Measurements from ENCODE around the gene ARHGAP11A. TPM values are rescaled to one million over a fixed set of nuclear protein-coding genes. Genes with fewer than 3 reads are reported as not detected.
A peak's percentile ranks its signal among the peaks of the same experiment; 100 is the strongest.

Gene ARHGAP11A
- total and polyA plus RNA-seq, 9 of the 15 experiments (the other 6 are each of a cell fraction or from before 2014, with no cell fraction given) = 17.5 to 92.5 (median 61.1) TPM

DNA sequence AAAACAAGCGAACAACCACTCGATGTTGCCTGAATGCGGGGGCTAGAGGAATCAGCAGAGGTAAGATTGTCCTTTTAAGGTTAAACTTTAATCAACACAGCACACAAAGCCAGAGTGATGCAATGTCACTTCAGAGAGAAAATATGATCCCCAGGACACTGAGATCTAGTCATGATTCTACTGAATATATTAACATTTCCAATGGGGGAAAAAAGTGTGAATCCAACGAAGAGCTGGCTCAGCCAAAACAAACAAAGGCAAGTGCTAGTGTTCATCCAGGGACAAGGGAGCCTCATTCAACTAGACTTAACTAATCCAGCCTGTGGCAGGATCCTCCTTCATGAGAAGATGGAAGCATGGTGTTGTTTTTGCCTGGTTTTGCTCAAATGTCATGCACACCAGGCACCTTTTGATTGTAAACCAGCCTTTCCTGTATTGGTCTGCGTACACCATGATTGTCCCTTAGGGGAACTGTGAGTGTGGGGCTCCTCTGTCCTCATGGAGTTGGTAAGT lies 62.0 kb downstream of the ARHGAP11A start:
- no peak overlapping the region for H3K27ac ChIP-seq (ENCODE audit: extremely low read depth, low read depth, low read length)
- intact Hi-C loops (cut with micrococcal nuclease) = no loop called here
- H3K27me3 ChIP-seq (ENCODE audit: control insufficient read depth in 2 of 2, insufficient read depth in 2 of 2, low read length in 2 of 2) = peaks cover 8 to 14% of the 10 kb centered on the region in 2 experiments; a peak in 4 of 5 replicates
- H3K9ac ChIP-seq (ENCODE audit: insufficient read depth in 1 of 2, low read depth in 2 of 2, low read length in 2 of 2) = no peak overlapping the region
- 1% methylated on average over 5 of the region's 5 CpGs for WGBS (ENCODE audit: insufficient coverage, low coverage, missing lambda C conversion rate)
- H3K4me2 ChIP-seq (ENCODE audit: insufficient read depth, low read length) = no peak overlapping the region
- no peaks in the 10 kb centered on the region for H3K9me1 ChIP-seq (ENCODE audit: control insufficient read depth, insufficient read depth, low read length)
- ChIA-PET CTCF (ENCODE audit: low intra/inter-chr PET ratio) (no interaction called here), POLR2A (no interaction called here)
- ATAC-seq (no peak), FAIRE-seq (peak; percentile 55), DNase-seq (ENCODE audit: extremely low read depth in 1 of 4, low spot score in 3 of 4) (no peak)
- BruUV-seq (replicated peaks) = no TSS peak
- in situ Hi-C loops (cut with MboI) = no loop called here
- no peaks in the 10 kb centered on the region for H3K36me3 ChIP-seq (ENCODE audit: control insufficient read depth, insufficient read depth, low read length)
- H4K20me1 ChIP-seq (replicated peaks; ENCODE audit: control insufficient read depth, insufficient read depth, low read length) = no peaks in the 10 kb centered on the region
- no peaks in the 10 kb centered on the region for H3K4me1 ChIP-seq (replicated peaks in 1 of 2; ENCODE audit: control insufficient read depth in 2 of 2, insufficient read depth in 2 of 2, low read length in 2 of 2)
- no peak overlapping the region for H3K4me3 ChIP-seq
- TF ChIP-seq, protein P1, sequence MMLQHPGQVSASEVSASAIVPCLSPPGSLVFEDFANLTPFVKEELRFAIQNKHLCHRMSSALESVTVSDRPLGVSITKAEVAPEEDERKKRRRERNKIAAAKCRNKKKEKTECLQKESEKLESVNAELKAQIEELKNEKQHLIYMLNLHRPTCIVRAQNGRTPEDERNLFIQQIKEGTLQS (IDR thresholded peaks at IDR 0.05) = peak; percentile 28
- TF ChIP-seq, protein P1 (CRISPR knock-in tag; conservative IDR thresholded peaks at IDR 0.05) = no peak
- TF ChIP-seq NR3C1 (CRISPR knock-in tag; IDR thresholded peaks at IDR 0.05) = no peak
- no peak for TF ChIP-seq CBX1 (IDR thresholded peaks at IDR 0.05; ENCODE audit: low read depth)
- no peak for TF ChIP-seq ILF3 (IDR thresholded peaks at IDR 0.05; ENCODE audit: borderline replicate concordance)
- no peak for TF ChIP-seq YBX1 (IDR thresholded peaks at IDR 0.05)
- TF ChIP-seq, protein P2, sequence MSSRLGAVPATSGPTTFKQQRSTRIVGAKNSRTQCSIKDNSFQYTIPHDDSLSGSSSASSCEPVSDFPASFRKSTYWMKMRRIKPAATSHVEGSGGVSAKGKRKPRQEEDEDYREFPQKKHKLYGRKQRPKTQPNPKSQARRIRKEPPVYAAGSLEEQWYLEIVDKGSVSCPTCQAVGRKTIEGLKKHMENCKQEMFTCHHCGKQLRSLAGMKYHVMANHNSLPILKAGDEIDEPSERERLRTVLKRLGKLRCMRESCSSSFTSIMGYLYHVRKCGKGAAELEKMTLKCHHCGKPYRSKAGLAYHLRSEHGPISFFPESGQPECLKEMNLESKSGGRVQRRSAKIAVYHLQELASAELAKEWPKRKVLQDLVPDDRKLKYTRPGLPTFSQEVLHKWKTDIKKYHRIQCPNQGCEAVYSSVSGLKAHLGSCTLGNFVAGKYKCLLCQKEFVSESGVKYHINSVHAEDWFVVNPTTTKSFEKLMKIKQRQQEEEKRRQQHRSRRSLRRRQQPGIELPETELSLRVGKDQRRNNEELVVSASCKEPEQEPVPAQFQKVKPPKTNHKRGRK (tag; IDR thresholded peaks at IDR 0.05) = no peak
- TF ChIP-seq LCOR (CRISPR knock-in tag; IDR thresholded peaks at IDR 0.05) = no peak
- H3K9me3 ChIP-seq (replicated peaks; ENCODE audit: control insufficient read depth, insufficient read depth, low read depth, low read length) = no peaks in the 10 kb centered on the region
- no peaks in the 10 kb centered on the region for H3K79me2 ChIP-seq (ENCODE audit: control insufficient read depth, insufficient read depth, low read length)
- no peak overlapping the region for H2AFZ ChIP-seq (ENCODE audit: low read depth, low read length)
